Measurements from ENCODE around the gene DISC1. TPM values are rescaled to one million over a fixed set of nuclear protein-coding genes. Genes with fewer than 3 reads are reported as not detected.
"Not testable (repeated sequence)": the region's sequence is repeated elsewhere in the genome, so short reads cannot be mapped to it uniquely, and the experiment has no call there.

Gene DISC1
- polyA plus RNA-seq, 1 donor from 2014 or later = 0.84 TPM

- Histone ChIP-seq H3K9me3 (ENCODE audit: low read length) (peaks cover 3% of the 10 kb centered on the region), H3K27ac (ENCODE audit: low read length) (no peak overlapping the region), H3K4me2 (ENCODE audit: low read length) (no peak overlapping the region)
These were observed 42.2 kb downstream of the DISC1 start for GRCh38 chr1:231668826-231669225.

GRCh38 chr1:231669864-231670621 is 43.5 kb downstream of the DISC1 start:
- not testable (repeated sequence) for H3K4me2 ChIP-seq (ENCODE audit: low read length); H2AFZ ChIP-seq (ENCODE audit: low read depth, low read length); H3K79me2 ChIP-seq (replicated peaks; ENCODE audit: insufficient read depth, low read length); H3F3A ChIP-seq (ENCODE audit: insufficient read depth, low read length, poor library complexity, severe bottlenecking); H4K20me1 ChIP-seq (ENCODE audit: insufficient read depth); H3K9me2 ChIP-seq (ENCODE audit: insufficient read depth, low read length); H3K27ac ChIP-seq (ENCODE audit: low read length); H3K9ac ChIP-seq (ENCODE audit: low read length); H3K9me3 ChIP-seq (ENCODE audit: low read length); H3K4me3 ChIP-seq (ENCODE audit: low read length); H3K27me3 ChIP-seq (ENCODE audit: insufficient read depth, low read depth, low read length); H3K36me3 ChIP-seq (ENCODE audit: insufficient read depth, low read length)

More at GRCh38 chr1:231668826-231669225, 42.2 kb downstream of the DISC1 start:
- Histone ChIP-seq H3K36me3 (ENCODE audit: insufficient read depth, low read length) (no peaks in the 10 kb centered on the region), H3K4me3 (ENCODE audit: low read length) (no peak overlapping the region), H4K20me1 (ENCODE audit: insufficient read depth) (no peaks in the 10 kb centered on the region), H2AFZ (ENCODE audit: low read depth, low read length) (no peak overlapping the region), H3K27me3 (ENCODE audit: insufficient read depth, low read depth, low read length) (no peaks in the 10 kb centered on the region), H3K79me2 (replicated peaks; ENCODE audit: insufficient read depth, low read length) (no peaks in the 10 kb centered on the region), H3F3A (ENCODE audit: insufficient read depth, low read length, poor library complexity, severe bottlenecking) (no peaks in the 10 kb centered on the region), H3K9ac (ENCODE audit: low read length) (no peak overlapping the region), H3K9me2 (ENCODE audit: insufficient read depth, low read length) (no peaks in the 10 kb centered on the region)
- no peak for TF ChIP-seq SMC3 (conservative IDR thresholded peaks at IDR 0.05; ENCODE audit: poor library complexity)
- TF ChIP-seq EZH2 (IDR thresholded peaks at IDR 0.05; ENCODE audit: borderline replicate concordance, insufficient read depth, low read length, poor library complexity, severe bottlenecking) = no peak
- TF ChIP-seq REST (IDR thresholded peaks at IDR 0.05; ENCODE audit: borderline replicate concordance) = no peak
- no peak for TF ChIP-seq TAF1 (IDR thresholded peaks at IDR 0.05; ENCODE audit: low read depth)
- TF ChIP-seq RAD21 (conservative IDR thresholded peaks at IDR 0.05) = no peak
- TF ChIP-seq POLR2AphosphoS5 (IDR thresholded peaks at IDR 0.05) = no peak

GRCh38 chr1:231670755-231671154 is 44.2 kb downstream of the DISC1 start:
- Histone ChIP-seq H2AFZ (ENCODE audit: low read depth, low read length) (no peak overlapping the region), H3K27me3 (ENCODE audit: insufficient read depth, low read depth, low read length) (no peaks in the 10 kb centered on the region), H4K20me1 (ENCODE audit: insufficient read depth) (no peaks in the 10 kb centered on the region), H3F3A (ENCODE audit: insufficient read depth, low read length, poor library complexity, severe bottlenecking) (no peaks in the 10 kb centered on the region), H3K4me2 (ENCODE audit: low read length) (no peak overlapping the region), H3K9me2 (ENCODE audit: insufficient read depth, low read length) (no peaks in the 10 kb centered on the region), H3K4me3 (ENCODE audit: low read length) (no peak overlapping the region), H3K9ac (ENCODE audit: low read length) (no peak overlapping the region), H3K27ac (ENCODE audit: low read length) (no peak overlapping the region), H3K9me3 (ENCODE audit: low read length) (peaks cover 3% of the 10 kb centered on the region), H3K79me2 (replicated peaks; ENCODE audit: insufficient read depth, low read length) (no peaks in the 10 kb centered on the region), H3K36me3 (ENCODE audit: insufficient read depth, low read length) (no peaks in the 10 kb centered on the region)
- no peak for TF ChIP-seq TAF1 (IDR thresholded peaks at IDR 0.05; ENCODE audit: low read depth)
- TF ChIP-seq MXI1 (conservative IDR thresholded peaks at IDR 0.05; ENCODE audit: poor library complexity, severe bottlenecking) = no peak
- TF ChIP-seq SMC3 (conservative IDR thresholded peaks at IDR 0.05; ENCODE audit: poor library complexity) = no peak
- TF ChIP-seq EZH2 (IDR thresholded peaks at IDR 0.05; ENCODE audit: borderline replicate concordance, insufficient read depth, low read length, poor library complexity, severe bottlenecking) = no peak
- TF ChIP-seq CTCF (IDR thresholded peaks at IDR 0.05; ENCODE audit: poor library complexity, severe bottlenecking) = no peak
- TF ChIP-seq REST (IDR thresholded peaks at IDR 0.05; ENCODE audit: borderline replicate concordance) = no peak
- TF ChIP-seq RAD21 (conservative IDR thresholded peaks at IDR 0.05) = no peak
- no peak for TF ChIP-seq EP300 (conservative IDR thresholded peaks at IDR 0.05; ENCODE audit: poor library complexity, severe bottlenecking)
- no peak for TF ChIP-seq POLR2AphosphoS5 (IDR thresholded peaks at IDR 0.05)

Measured in neural cell (in vitro differentiated cells).